Left lung (tissue), 10 donors: ENCODE data around the gene VPS37B. TPM values are rescaled to one million over a fixed set of nuclear protein-coding genes. Genes with fewer than 3 reads are reported as not detected.
A peak's percentile ranks its signal among the peaks of the same experiment; 100 is the strongest.

ENCODE experiments used
- ATAC-seq: fragments of 200-7000 bp; cut with Tn5 transposase; one replicate; pipeline ENCODE4 v1.9.1; 2020; ENCODE audit warnings: moderate library complexity
- DNase-seq, 4 donors: peaks; one replicate each; pipeline ENCODE4 v3.0.0-alpha.2; 2013 to 2020
- H3K27ac ChIP-seq, 2 donors: fragments of 200-600 bp; sonication (generic) in 1 of 2; one replicate each; pipeline versions ENCODE4 v1.5.0 to v1.8.0; 2020 to 2021
- H3K27me3 ChIP-seq, 2 donors: fragments of 200-600 bp; sonication (generic) in 1 of 2; one replicate each; pipeline versions ENCODE4 v1.5.0 to v1.8.0; 2020 to 2021
- H3K36me3 ChIP-seq, 2 donors: fragments of 200-600 bp; sonication (generic) in 1 of 2; one replicate each; pipeline versions ENCODE4 v1.5.0 to v1.8.0; 2020 to 2021
- H3K4me1 ChIP-seq, 2 donors: fragments of 200-600 bp; one replicate each; pipeline ENCODE4 v1.8.0; 2021
- H3K4me3 ChIP-seq, 2 donors: fragments of 200-600 bp; sonication (generic) in 1 of 2; one replicate each; pipeline versions ENCODE4 v1.5.0 to v1.8.0; 2020 to 2021; ENCODE audit warnings: mild to moderate bottlenecking in 1 of 2
- H3K9me3 ChIP-seq, 2 donors: fragments of 200-600 bp; sonication (generic) in 1 of 2; one replicate each; pipeline versions ENCODE4 v1.5.0 to v1.8.0; 2020 to 2021
- intact Hi-C, 2 donors: fragments of 100-400 bp; cut with DNase I; formaldehyde crosslinking; loops; one replicate each; pipeline versions ENCODE4 v1.11.2 to v1.14.2; 2022
- polyA plus RNA-seq, 6 donors: library from polyadenylated mRNA; unstranded; fragments of 120-200 nt; gene quantifications; one replicate each; pipeline ENCODE4 v1.2.1, GENCODE V29; 2013; ENCODE audit not compliant: insufficient read length in 6 of 6
- total RNA-seq, 2 donors: library from RNA; stranded (reverse); fragmentation: NEBNext Ultra II Directional; extraction: Animal tissue kit (Norgen Biotek cat#: 25700); gene quantifications; one replicate each; pipeline ENCODE4 v1.2.1, GENCODE V29; 2021
- TF ChIP-seq, protein P1 (sequence below), 2 donors: fragments of 200-600 bp; sonication (generic) in 1 of 2; IDR thresholded peaks; one replicate each; pipeline versions ENCODE4 v1.5.0 to v1.8.0; 2021; ENCODE audit warnings: antibody characterized with exemption in 2 of 2
- donor health status: DM: no; HTN: yes; CAD: no.
- donor health status: DM: no; HTN: no; CAD: no.

Gene VPS37B
- total and polyA plus RNA-seq, 8 donors, result 23.2 to 35.8 (median 29.7) TPM

DNA sequence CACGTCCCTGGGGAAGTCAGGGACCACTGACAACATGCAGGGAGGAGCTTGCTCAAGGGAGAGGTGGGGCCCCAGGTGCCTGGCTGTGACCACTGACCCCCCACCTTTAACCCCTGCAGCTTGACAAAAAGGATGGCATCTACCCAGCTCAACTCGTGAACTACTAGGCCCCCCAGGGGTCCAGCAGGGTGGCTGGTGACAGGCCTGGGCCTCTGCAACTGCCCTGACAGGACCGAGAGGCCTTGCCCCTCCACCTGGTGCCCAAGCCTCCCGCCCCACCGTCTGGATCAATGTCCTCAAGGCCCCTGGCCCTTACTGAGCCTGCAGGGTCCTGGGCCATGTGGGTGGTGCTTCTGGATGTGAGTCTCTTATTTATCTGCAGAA lies 34.3 kb downstream of the VPS37B start:
- no peak overlapping the region for H3K4me3 ChIP-seq
- DNase-seq (peak in 1 of 4 donors; percentile 31), ATAC-seq (no peak)
- H3K9me3 ChIP-seq, result no peaks in the 10 kb centered on the region
- peaks cover 0 to 60% of the 10 kb centered on the region in 2 donors for H3K36me3 ChIP-seq
- H3K27me3 ChIP-seq, result no peaks in the 10 kb centered on the region
- intact Hi-C loops, result no loop called here
- H3K4me1 ChIP-seq, result peaks cover 0 to 36% of the 10 kb centered on the region in 2 donors
- TF ChIP-seq, protein P1, sequence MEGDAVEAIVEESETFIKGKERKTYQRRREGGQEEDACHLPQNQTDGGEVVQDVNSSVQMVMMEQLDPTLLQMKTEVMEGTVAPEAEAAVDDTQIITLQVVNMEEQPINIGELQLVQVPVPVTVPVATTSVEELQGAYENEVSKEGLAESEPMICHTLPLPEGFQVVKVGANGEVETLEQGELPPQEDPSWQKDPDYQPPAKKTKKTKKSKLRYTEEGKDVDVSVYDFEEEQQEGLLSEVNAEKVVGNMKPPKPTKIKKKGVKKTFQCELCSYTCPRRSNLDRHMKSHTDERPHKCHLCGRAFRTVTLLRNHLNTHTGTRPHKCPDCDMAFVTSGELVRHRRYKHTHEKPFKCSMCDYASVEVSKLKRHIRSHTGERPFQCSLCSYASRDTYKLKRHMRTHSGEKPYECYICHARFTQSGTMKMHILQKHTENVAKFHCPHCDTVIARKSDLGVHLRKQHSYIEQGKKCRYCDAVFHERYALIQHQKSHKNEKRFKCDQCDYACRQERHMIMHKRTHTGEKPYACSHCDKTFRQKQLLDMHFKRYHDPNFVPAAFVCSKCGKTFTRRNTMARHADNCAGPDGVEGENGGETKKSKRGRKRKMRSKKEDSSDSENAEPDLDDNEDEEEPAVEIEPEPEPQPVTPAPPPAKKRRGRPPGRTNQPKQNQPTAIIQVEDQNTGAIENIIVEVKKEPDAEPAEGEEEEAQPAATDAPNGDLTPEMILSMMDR (IDR thresholded peaks at IDR 0.05), result no peak
- peak overlapping the region in 1 of 2 donors; percentile 28 for H3K27ac ChIP-seq

DNA sequence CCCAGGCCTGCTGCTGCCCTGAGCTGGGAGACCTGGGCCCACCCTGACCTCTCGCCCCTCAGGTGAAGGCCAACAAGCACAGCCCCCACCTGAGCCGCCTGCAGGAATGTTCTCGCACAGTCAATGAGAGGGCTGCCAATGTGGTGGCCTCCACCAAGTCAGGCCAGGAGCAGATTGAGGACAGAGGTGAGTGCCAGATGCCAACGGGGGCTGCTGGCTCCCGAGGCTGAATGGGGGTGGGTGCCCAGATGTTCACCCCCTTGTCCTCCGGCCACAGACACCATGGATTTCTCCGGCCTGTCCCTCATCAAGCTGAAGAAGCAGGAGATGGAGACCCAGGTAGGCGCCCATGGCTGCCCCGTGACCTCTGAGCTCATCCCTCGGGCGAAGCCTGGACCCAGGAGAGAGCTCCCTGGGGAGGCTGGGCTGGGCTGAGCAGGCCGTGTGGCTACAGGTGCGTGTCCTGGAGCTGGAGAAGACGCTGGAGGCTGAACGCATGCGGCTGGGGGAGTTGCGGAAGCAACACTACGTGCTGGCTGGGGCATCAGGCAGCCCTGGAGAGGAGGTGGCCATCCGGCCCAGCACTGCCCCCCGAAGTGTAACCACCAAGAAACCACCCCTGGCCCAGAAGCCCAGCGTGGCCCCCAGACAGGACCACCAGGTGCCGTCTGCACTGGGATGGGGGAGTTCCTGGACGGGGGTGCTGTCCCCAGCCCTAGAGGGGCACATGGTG lies 34.9 kb downstream of the VPS37B start:
- TF ChIP-seq, protein P1 (IDR thresholded peaks at IDR 0.05), result no peak
- H3K4me1 ChIP-seq, result peaks cover 0 to 33% of the 10 kb centered on the region in 2 donors
- ATAC-seq, result no peak
- peaks cover 0 to 60% of the 10 kb centered on the region in 2 donors for H3K36me3 ChIP-seq
- H3K27me3 ChIP-seq, result no peaks in the 10 kb centered on the region
- no peaks in the 10 kb centered on the region for H3K9me3 ChIP-seq
- no peak overlapping the region for H3K27ac ChIP-seq
- peak in 1 of 4 donors; percentile 30 for DNase-seq
- intact Hi-C loops, result no loop called here
- no peak overlapping the region for H3K4me3 ChIP-seq

DNA sequence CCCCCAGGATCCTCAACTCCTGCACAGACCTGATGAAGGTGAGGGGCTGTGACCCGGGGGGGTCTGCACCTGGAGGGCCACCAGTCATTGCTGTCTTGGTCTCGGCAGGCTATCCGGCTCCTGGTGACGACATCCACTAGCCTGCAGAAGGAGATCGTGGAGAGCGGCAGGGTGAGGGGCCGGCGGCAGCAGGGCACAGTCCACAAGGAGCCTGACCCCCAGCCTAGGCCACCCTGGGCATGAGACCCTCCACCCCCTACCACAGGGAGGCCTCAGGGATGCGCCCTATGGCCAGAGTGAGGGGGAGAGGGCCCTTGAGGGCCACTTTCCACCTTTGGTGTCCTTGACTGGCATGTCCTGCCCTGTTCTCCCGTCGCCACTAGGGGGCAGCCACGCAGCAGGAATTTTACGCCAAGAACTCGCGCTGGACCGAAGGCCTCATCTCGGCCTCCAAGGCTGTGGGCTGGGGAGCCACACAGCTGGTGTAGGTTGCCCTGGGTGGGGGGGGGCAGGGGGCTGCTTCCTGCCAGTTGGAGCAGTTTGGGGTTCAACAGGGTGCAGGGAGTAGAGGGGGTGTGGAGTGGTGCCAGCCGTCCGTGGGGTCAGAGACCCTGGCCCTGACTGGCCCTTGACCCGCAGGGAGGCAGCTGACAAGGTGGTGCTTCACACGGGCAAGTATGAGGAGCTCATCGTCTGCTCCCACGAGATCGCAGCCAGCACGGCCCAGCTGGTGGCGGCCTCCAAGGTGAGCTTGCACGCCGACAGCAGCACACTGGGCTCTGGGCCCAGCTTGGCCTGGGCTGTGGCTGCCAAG lies 35.7 kb downstream of the VPS37B start:
- TF ChIP-seq, protein P1 (IDR thresholded peaks at IDR 0.05), result peak; percentile 92
- ATAC-seq, result peak; percentile 69
- H3K27me3 ChIP-seq, result no peaks in the 10 kb centered on the region
- peaks cover 0 to 60% of the 10 kb centered on the region in 2 donors for H3K36me3 ChIP-seq
- H3K4me3 ChIP-seq, result no peak overlapping the region
- intact Hi-C loops, result no loop called here
- H3K4me1 ChIP-seq, result peaks cover 0 to 33% of the 10 kb centered on the region in 2 donors
- no peaks in the 10 kb centered on the region for H3K9me3 ChIP-seq
- no peak overlapping the region for H3K27ac ChIP-seq
- DNase-seq, result peak; percentile 71 to 95 (median 86)

DNA sequence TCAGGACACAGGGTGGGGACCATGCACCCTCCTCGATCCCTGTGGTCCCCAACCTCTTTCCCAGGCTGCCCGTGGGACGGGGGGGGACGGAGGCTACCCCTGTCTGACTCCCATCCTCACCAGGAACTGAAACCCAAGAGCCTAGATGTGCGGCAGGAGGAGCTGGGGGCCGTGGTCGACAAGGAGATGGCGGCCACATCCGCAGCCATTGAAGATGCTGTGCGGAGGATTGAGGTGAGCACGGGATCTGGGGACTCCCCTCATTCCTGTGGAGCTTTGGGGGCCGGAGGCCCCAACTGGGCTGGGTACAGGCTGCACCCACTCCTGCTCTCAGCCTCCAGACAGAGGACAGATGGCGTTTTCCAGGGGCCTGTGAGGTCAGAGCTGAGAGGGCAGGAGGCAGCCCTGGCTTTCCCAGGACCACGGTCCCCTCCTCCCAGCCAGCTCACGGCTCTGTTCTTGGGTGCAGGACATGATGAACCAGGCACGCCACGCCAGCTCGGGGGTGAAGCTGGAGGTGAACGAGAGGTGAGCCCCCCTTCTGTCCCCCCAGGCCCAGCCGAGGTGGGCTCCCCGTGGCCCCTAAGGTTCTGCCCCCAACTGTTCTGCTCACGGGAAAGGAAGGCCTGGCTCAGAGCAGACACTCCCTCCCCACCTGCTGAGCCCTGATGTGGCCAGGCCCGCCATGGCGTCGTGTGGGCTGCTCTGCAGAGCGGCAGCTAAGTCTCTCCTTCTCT lies 36.5 kb downstream of the VPS37B start:
- peaks cover 0 to 60% of the 10 kb centered on the region in 2 donors for H3K36me3 ChIP-seq
- no peak for ATAC-seq
- intact Hi-C loops, result loop anchor here (5.0 kb wide), 1 partner anchor 93 kb away; no protein-coding TSS in a partner anchor

More for the DNA sequence above, 36.5 kb downstream of the VPS37B start:
- Histone ChIP-seq H3K4me3 (no peak overlapping the region), H3K27ac (no peak overlapping the region), H3K4me1 (peaks cover 0 to 33% of the 10 kb centered on the region in 2 donors), H3K27me3 (no peaks in the 10 kb centered on the region), H3K9me3 (no peaks in the 10 kb centered on the region)
- TF ChIP-seq, protein P1 (IDR thresholded peaks at IDR 0.05), result no peak
- no peak for DNase-seq
